Testis (tissue), 2 donors: ENCODE results near the gene PSMA7.

Experiments
- CTCF ChIP-seq, 3 experiments: fragments of 450-650 bp in 2 of 3; fragments of 200-600 bp in 1 of 3; sonication (generic) in 1 of 3; IDR thresholded peaks; one replicate each; pipeline ENCODE4 v1.5.1; 2016 to 2019; ENCODE audit warnings: antibody characterized with exemption in 3 of 3, mild to moderate bottlenecking in 2 of 3, moderate library complexity in 1 of 3
- POLR2A ChIP-seq: fragments of 450-650 bp; IDR thresholded peaks from one replicate; pipeline ENCODE4 v1.6.1; 2017; ENCODE audit warnings: antibody characterized with exemption, mild to moderate bottlenecking, moderate library complexity

GRCh38 chr20:62117362-62117646, 25.9 kb downstream of the PSMA7 start:
- no peak for TF ChIP-seq CTCF (IDR thresholded peaks at IDR 0.05)
- no peak for TF ChIP-seq POLR2A
